NCI-H2107 treated with DMSO at 0.1 percent for 48 hours (cell line): Measurements from ENCODE around the gene CHAC1.

ENCODE experiments used
- DNase-seq: peaks from one replicate; lab custom pipeline; 2025; ENCODE audit not compliant: unreplicated experiment; lab: John Stamatoyannopoulos, UW

Gene CHAC1

GRCh38 chr15:40982855-40983254 is 29.6 kb downstream of the CHAC1 start:
- DNase-seq, result no peak

GRCh38 chr15:40984406-40984805 is 31.1 kb downstream of the CHAC1 start:
- DNase-seq, result no peak

GRCh38 chr15:40984964-40985363 is 31.7 kb downstream of the CHAC1 start:
- DNase-seq, result no peak

- DNase-seq, result no peak
Observed at GRCh38 chr15:40985541-40986330, 32.5 kb downstream of the CHAC1 start.

GRCh38 chr15:40986820-40987219 is 33.5 kb downstream of the CHAC1 start:
- DNase-seq, result no peak

- no peak for DNase-seq
Observed at GRCh38 chr15:40988156-40988555, 34.9 kb downstream of the CHAC1 start.

GRCh38 chr15:40990080-40990479 is 36.8 kb downstream of the CHAC1 start:
- DNase-seq, result no peak

GRCh38 chr15:40990789-40991188 is 37.5 kb downstream of the CHAC1 start:
- no peak for DNase-seq

- no peak for DNase-seq
Observed at GRCh38 chr15:40991355-40991754, 38.1 kb downstream of the CHAC1 start.

GRCh38 chr15:40992241-40992741 is 39.0 kb downstream of the CHAC1 start:
- DNase-seq, result no peak

GRCh38 chr15:40992825-40993224 is 39.6 kb downstream of the CHAC1 start:
- DNase-seq, result no peak

- no peak for DNase-seq
Observed at GRCh38 chr15:40995656-40996055, 42.4 kb downstream of the CHAC1 start.

GRCh38 chr15:40999190-40999589 is 45.9 kb downstream of the CHAC1 start:
- no peak for DNase-seq

- no peak for DNase-seq
Observed at GRCh38 chr15:41001524-41002214, 48.4 kb downstream of the CHAC1 start.

- DNase-seq, result peak; percentile 30
Observed at GRCh38 chr15:41004490-41004889, 51.2 kb downstream of the CHAC1 start.
